ENCODE results near the gene HIF1AN. TPM values are rescaled to one million over a fixed set of nuclear protein-coding genes. Genes with fewer than 3 reads are reported as not detected.

Gene HIF1AN
- total and polyA plus RNA-seq, 2 of the 8 experiments (the other 6 are each of a cell fraction or from before 2014, with no cell fraction given): 10.9 to 62.8 TPM

GRCh38 chr10:100579261-100580090, 43.7 kb downstream of the HIF1AN start:
- no peak overlapping the region for H4K5ac ChIP-seq (ENCODE audit: insufficient read length, low read depth, low read length)
- DNase-seq (ENCODE audit: low read depth in 1 of 2, low spot score in 2 of 2) (no peak), FAIRE-seq (no peak)
- no peak overlapping the region for H2BK20ac ChIP-seq (ENCODE audit: low read length)
- no peak overlapping the region for H2AFZ ChIP-seq (ENCODE audit: low read length)
- no peak overlapping the region for H3K18ac ChIP-seq (ENCODE audit: extremely low read depth, low read length)
- no peaks in the 10 kb centered on the region for H3K79me2 ChIP-seq (ENCODE audit: control insufficient read depth in 1 of 2, insufficient read depth in 2 of 2, low read length in 2 of 2)
- CTCF ChIA-PET (ENCODE audit: partially characterized antibody): interaction anchor here (0.8 to 4.4 kb wide), 9 partner anchors 11 to 299 kb away, joined by 3 to 40 read pairs (median 6); no protein-coding TSS in a partner anchor
- peaks cover 0 to 4% (median 0%) of the 10 kb centered on the region in 4 experiments; a peak in 3 of 7 replicates for H3K27me3 ChIP-seq (replicated peaks in 1 of 4; ENCODE audit: control insufficient read depth in 3 of 4, extremely low read depth in 1 of 4, insufficient read depth in 3 of 4, low read length in 3 of 4)
- no peak overlapping the region for H2BK120ac ChIP-seq (replicated peaks; ENCODE audit: low read depth, low read length)
- no peak overlapping the region for H3K27ac ChIP-seq (ENCODE audit: low read depth, low read length)
- no peaks in the 10 kb centered on the region for H3K9me3 ChIP-seq (ENCODE audit: insufficient read depth in 2 of 2, low read depth in 1 of 2, low read length in 1 of 2)
- no peaks in the 10 kb centered on the region for H3K36me3 ChIP-seq (ENCODE audit: control insufficient read depth in 2 of 4, insufficient read depth in 4 of 4, low read length in 3 of 4)
- POLR2A ChIA-PET (ENCODE audit: partially characterized antibody): interaction anchor here (1.3 kb wide), 1 partner anchor 17 kb away, joined by 4 read pairs; no protein-coding TSS in a partner anchor
- H3K4me3 ChIP-seq (ENCODE audit: extremely low read depth in 1 of 4, insufficient read depth in 2 of 4, low read depth in 3 of 4, low read length in 4 of 4): no peak overlapping the region
- no peak overlapping the region; the same call in 1 of the 2 replicates for H4K8ac ChIP-seq (ENCODE audit: extremely low read depth, insufficient read depth, low read length)
- H3K79me1 ChIP-seq (ENCODE audit: low read depth, low read length): no peaks in the 10 kb centered on the region
- no peaks in the 10 kb centered on the region for H4K20me1 ChIP-seq (replicated peaks in 1 of 2; ENCODE audit: control insufficient read depth in 1 of 2, insufficient read depth in 2 of 2, low read length in 2 of 2)
- H3K23ac ChIP-seq (ENCODE audit: insufficient read length): no peak overlapping the region
- H3K14ac ChIP-seq (ENCODE audit: insufficient read length): no peak overlapping the region
- H4K91ac ChIP-seq (replicated peaks; ENCODE audit: insufficient read length, low read length): no peak overlapping the region
- no peak overlapping the region for H3K56ac ChIP-seq (replicated peaks; ENCODE audit: insufficient read length, low read depth, low read length)
- no peak overlapping the region for H2BK12ac ChIP-seq (ENCODE audit: low read depth, low read length)
- H2AK5ac ChIP-seq (ENCODE audit: low read depth, low read length): no peak overlapping the region
- no peak overlapping the region for H3K4me2 ChIP-seq (ENCODE audit: insufficient read depth in 1 of 2, low read depth in 2 of 2, low read length in 2 of 2)
- no peaks in the 10 kb centered on the region for H3K4me1 ChIP-seq (replicated peaks in 1 of 4; ENCODE audit: control insufficient read depth in 3 of 4, insufficient read depth in 4 of 4, low read length in 3 of 4)
- no peak overlapping the region for H2BK5ac ChIP-seq (ENCODE audit: low read depth, low read length)
- no peak overlapping the region for H2BK15ac ChIP-seq (ENCODE audit: low read length)
- no peak for TF ChIP-seq TAF1 (IDR thresholded peaks at IDR 0.05; ENCODE audit: low read depth, low read length)
- TF ChIP-seq SAP30 (IDR thresholded peaks at IDR 0.05; ENCODE audit: insufficient read depth, insufficient replicate concordance, low read length): no peak
- H3K9ac ChIP-seq (replicated peaks in 1 of 4; ENCODE audit: extremely low read depth in 1 of 4, low read depth in 3 of 4, low read length in 3 of 4): no peak overlapping the region
- no peak overlapping the region for H3K4ac ChIP-seq (replicated peaks; ENCODE audit: insufficient read length, low read depth, low read length)
- WGBS, 2 experiments (ENCODE audit: extremely low coverage in 1 of 2, insufficient coverage in 1 of 2, insufficient read length in 1 of 2, insufficient replicate concordance in 2 of 2, low coverage in 1 of 2, low lambda C conversion rate in 2 of 2, missing lambda C conversion rate in 1 of 2): 83% methylated on average over 9 of the region's 9 CpGs; no CpG with 5 or more reads in 1 of the 2 experiments
- no peaks in the 10 kb centered on the region; the same call in 1 of the 2 replicates for H3K23me2 ChIP-seq (ENCODE audit: low read depth, low read length)

Data from H1 (cell line).